ENCODE results near the gene KDM7A. TPM values are rescaled to one million over a fixed set of nuclear protein-coding genes. Genes with fewer than 3 reads are reported as not detected.

Gene KDM7A
- total and polyA plus RNA-seq, 9 of the 15 experiments (the other 6 are each of a cell fraction or from before 2014, with no cell fraction given): 0.90 to 8.4 (median 7.0) TPM

- CTCF ChIA-PET (ENCODE audit: low intra/inter-chr PET ratio): interaction anchor here (0.6 kb wide), 1 partner anchor 22 kb away, joined by 3 read pairs; no protein-coding TSS in a partner anchor
- H3K4me3 ChIP-seq: no peak overlapping the region
- in situ Hi-C loops (cut with MboI): no loop called here
- WGBS (ENCODE audit: insufficient coverage, low coverage, missing lambda C conversion rate): 80% methylated on average over 2 of the region's 2 CpGs
- FAIRE-seq: no peak
- H3K9ac ChIP-seq (ENCODE audit: insufficient read depth in 1 of 2, low read depth in 2 of 2, low read length in 2 of 2): no peak overlapping the region
- H3K79me2 ChIP-seq (ENCODE audit: control insufficient read depth, insufficient read depth, low read length): no peaks in the 10 kb centered on the region
- no peaks in the 10 kb centered on the region for H3K36me3 ChIP-seq (ENCODE audit: control insufficient read depth, insufficient read depth, low read length)
- intact Hi-C loops (cut with micrococcal nuclease): no loop called here
- BruUV-seq (replicated peaks): no TSS peak
- peaks cover 0 to 7% of the 10 kb centered on the region in 2 experiments; a peak in 2 of 5 replicates for H3K4me1 ChIP-seq (replicated peaks in 1 of 2; ENCODE audit: control insufficient read depth in 2 of 2, insufficient read depth in 2 of 2, low read length in 2 of 2)
- no peak overlapping the region for H3K4me2 ChIP-seq (ENCODE audit: insufficient read depth, low read length)
- H3K9me1 ChIP-seq (ENCODE audit: control insufficient read depth, insufficient read depth, low read length): no peaks in the 10 kb centered on the region
- no peak for ATAC-seq
- POLR2A ChIA-PET: interaction anchor here (0.6 to 2.0 kb wide), 6 partner anchors 8 to 141 kb away, joined by 3 to 7 read pairs (median 4); no protein-coding TSS in a partner anchor
- H3K9me3 ChIP-seq (replicated peaks; ENCODE audit: control insufficient read depth, insufficient read depth, low read depth, low read length): no peaks in the 10 kb centered on the region
- no peaks in the 10 kb centered on the region for H4K20me1 ChIP-seq (replicated peaks; ENCODE audit: control insufficient read depth, insufficient read depth, low read length)
- no peak overlapping the region for H3K27ac ChIP-seq (ENCODE audit: extremely low read depth, low read depth, low read length)
- H3K27me3 ChIP-seq (ENCODE audit: control insufficient read depth in 2 of 2, insufficient read depth in 2 of 2, low read length in 2 of 2): peaks cover 3 to 4% of the 10 kb centered on the region in 2 experiments; a peak in 2 of 5 replicates
- H2AFZ ChIP-seq (ENCODE audit: low read depth, low read length): no peak overlapping the region
- no peak for DNase-seq (ENCODE audit: extremely low read depth in 1 of 4, low spot score in 3 of 4)
- TF ChIP-seq HNRNPUL1 (IDR thresholded peaks at IDR 0.05; ENCODE audit: low read length): no peak
- TF ChIP-seq ZNF316 (IDR thresholded peaks at IDR 0.05): peak; percentile 89
- TF ChIP-seq BRCA1 (IDR thresholded peaks at IDR 0.05): no peak
- TF ChIP-seq BRCA1 (CRISPR knock-in tag; IDR thresholded peaks at IDR 0.05): no peak
- no peak for TF ChIP-seq PHF20 (IDR thresholded peaks at IDR 0.05; ENCODE audit: partially characterized antibody)
- no peak for TF ChIP-seq HMG20B (CRISPR knock-in tag; IDR thresholded peaks at IDR 0.05)
- peak; percentile 12; the same call in 1 of the 2 replicates for TF ChIP-seq NFE2 (IDR thresholded peaks at IDR 0.05; ENCODE audit: low read depth)
- TF ChIP-seq GTF2E2 (tag; IDR thresholded peaks at IDR 0.05): no peak
- TF ChIP-seq GATAD2A (IDR thresholded peaks at IDR 0.05): no peak
- no peak for TF ChIP-seq ZNF764 (CRISPR knock-in tag; IDR thresholded peaks at IDR 0.05; ENCODE audit: low read depth)
- TF ChIP-seq ZNF512 (tag; IDR thresholded peaks at IDR 0.05): no peak
- TF ChIP-seq C11orf30 (IDR thresholded peaks at IDR 0.05; ENCODE audit: low read depth): peak; percentile 63; the same call in 1 of the 2 replicates
- TF ChIP-seq HOXB6 (CRISPR knock-in tag; IDR thresholded peaks at IDR 0.05; ENCODE audit: borderline replicate concordance): no peak
Observed at GRCh38 chr7:140189917-140190316, 13.1 kb upstream of the KDM7A start.

Measured in K562 (cell line).